ENCODE results near the gene KDM2A. TPM values are rescaled to one million over a fixed set of nuclear protein-coding genes. Genes with fewer than 3 reads are reported as not detected.
A peak's percentile ranks its signal among the peaks of the same experiment; 100 is the strongest.

KDM2A gene
- total RNA-seq, 2 donors from 2014 or later, result 151 to 178 TPM

DNA sequence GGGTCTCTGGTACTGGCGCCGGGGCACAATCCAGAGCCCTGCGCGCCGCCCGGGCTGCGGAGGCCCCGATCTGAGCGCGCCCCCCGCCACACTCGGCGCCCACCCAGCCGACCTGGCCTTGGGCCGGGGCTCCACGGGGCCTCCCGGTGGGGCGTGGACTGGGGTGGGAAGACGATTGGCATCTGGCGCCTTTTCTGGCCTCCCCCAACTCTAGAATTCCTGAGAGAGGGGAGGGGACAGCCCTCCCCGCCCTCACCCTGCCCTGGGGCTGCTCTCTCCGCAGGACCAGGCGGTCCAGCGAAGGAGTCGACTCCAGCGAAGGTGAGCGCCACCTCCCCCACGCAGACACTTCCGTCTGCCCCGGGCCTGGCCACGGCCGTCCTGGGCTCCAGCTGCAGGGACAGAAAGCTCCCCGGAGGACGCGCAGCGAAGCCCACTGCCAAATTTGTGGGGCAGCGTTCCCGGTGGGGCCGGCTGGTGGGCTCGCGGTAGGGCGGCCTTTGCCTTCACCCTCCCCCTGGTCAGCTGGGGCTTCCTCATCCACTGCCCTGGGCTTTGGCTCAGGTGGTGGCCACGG lies 184.9 kb downstream of the KDM2A start:
- H3K9me3 Mint-ChIP-seq, result no peaks in the 10 kb centered on the region
- H3K27ac Mint-ChIP-seq, result no peak overlapping the region
- H3K36me3 Mint-ChIP-seq, result no peaks in the 10 kb centered on the region
- ATAC-seq (peak; percentile 1 to 46), DNase-seq (ENCODE audit: low spot score) (no peak)
- H3K27me3 Mint-ChIP-seq, result no peaks in the 10 kb centered on the region
- peak overlapping the region; percentile 54 for H3K4me3 Mint-ChIP-seq
- H3K4me1 Mint-ChIP-seq (ENCODE audit: low read depth in 2 of 2), result peaks cover 0 to 8% of the 10 kb centered on the region in 2 donors

DNA sequence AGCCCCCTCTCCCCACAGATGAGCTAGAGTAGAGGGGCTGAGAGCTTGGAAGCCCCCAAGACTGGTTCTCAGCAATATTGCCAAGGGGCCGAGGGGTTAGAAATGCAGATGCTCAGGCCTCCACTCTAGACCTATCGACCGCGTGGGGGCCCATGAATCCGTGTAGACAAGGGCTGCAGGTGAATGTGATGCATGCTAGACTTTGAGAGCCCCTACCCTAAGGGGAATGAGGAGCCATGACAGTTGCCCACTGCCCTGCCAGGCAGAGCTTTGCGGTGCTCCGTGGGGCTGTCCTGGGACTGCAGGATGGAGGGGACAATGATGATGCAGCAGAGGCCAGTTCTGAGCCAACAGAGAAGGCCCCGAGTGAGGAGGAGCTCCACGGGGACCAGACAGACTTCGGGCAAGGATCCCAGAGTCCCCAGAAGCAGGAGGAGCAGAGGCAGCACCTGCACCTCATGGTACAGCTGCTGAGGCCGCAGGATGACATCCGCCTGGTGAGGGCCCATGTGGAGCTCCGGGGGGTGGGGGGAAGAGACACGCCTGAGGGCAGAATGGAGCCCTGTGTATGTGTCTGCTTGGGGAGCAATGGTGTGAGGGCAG lies 185.5 kb downstream of the KDM2A start:
- ATAC-seq, result no peak
- no peaks in the 10 kb centered on the region for H3K36me3 Mint-ChIP-seq
- H3K27me3 Mint-ChIP-seq, result no peaks in the 10 kb centered on the region
- no peak for DNase-seq (ENCODE audit: low spot score)
- no peak overlapping the region for H3K4me3 Mint-ChIP-seq
- H3K4me1 Mint-ChIP-seq (ENCODE audit: low read depth in 2 of 2), result peaks cover 0 to 8% of the 10 kb centered on the region in 2 donors
- no peaks in the 10 kb centered on the region for H3K9me3 Mint-ChIP-seq
- H3K27ac Mint-ChIP-seq, result no peak overlapping the region

DNA sequence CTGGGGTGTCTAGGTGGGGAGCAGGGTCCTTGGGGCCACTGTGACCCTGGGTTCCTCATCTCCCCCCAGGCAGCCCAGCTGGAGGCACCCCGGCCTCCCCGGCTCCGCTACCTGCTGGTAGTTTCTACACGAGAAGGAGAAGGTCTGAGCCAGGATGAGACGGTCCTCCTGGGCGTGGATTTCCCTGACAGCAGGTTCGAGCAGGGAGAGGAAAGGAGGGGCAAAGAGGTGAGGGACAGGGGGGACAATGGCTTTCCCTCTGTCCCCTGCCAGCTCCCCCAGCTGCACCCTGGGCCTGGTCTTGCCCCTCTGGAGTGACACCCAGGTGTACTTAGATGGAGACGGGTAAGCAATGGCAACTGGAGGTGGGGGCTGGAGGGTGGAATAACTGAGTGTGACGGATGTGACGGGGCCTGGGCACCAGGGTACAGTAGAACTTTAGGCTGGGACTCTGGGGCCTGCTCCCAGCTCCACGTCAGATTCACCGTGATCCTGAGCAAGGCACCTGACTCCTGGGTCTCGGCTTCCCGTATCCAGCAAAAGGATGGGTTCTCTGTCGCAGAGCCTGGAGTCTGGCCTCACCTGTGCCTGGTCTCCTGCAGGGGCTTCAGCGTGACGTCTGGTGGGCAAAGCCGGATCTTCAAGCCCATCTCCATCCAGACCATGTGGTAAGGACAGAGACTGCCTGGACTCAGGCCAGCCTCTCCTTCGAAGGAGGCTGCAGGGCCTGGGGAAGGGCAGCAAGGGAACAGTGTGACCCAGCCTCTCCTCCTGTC lies 187.9 kb downstream of the KDM2A start:
- no peak for DNase-seq (ENCODE audit: low spot score)
- H3K4me1 Mint-ChIP-seq (ENCODE audit: low read depth in 2 of 2), result peaks cover 0 to 8% of the 10 kb centered on the region in 2 donors
- no peak overlapping the region for H3K4me3 Mint-ChIP-seq
- H3K27ac Mint-ChIP-seq, result no peak overlapping the region
- H3K27me3 Mint-ChIP-seq, result no peaks in the 10 kb centered on the region
- H3K36me3 Mint-ChIP-seq, result no peaks in the 10 kb centered on the region
- no peaks in the 10 kb centered on the region for H3K9me3 Mint-ChIP-seq
- ATAC-seq, result no peak

DNA sequence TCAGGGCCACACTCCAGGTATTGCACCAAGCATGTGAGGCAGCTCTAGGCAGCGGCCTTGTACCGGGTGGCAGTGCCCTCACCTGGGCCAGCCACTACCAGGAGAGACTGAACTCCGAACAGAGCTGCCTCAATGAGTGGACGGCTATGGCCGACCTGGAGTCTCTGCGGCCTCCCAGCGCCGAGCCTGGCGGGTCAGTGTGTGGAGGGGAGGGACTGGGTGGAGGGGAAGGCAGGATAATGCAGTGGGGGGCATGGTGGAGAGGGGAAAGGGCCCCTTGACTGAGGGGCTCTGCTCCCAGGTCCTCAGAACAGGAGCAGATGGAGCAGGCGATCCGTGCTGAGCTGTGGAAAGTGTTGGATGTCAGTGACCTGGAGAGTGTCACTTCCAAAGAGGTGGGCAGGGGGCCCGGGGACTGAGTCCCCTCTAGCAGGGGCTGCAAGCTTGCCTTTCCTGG lies 188.5 kb downstream of the KDM2A start:
- H3K4me3 Mint-ChIP-seq, result no peak overlapping the region
- DNase-seq (ENCODE audit: low spot score) (no peak), ATAC-seq (no peak)
- no peaks in the 10 kb centered on the region for H3K36me3 Mint-ChIP-seq
- no peaks in the 10 kb centered on the region for H3K9me3 Mint-ChIP-seq
- no peaks in the 10 kb centered on the region for H3K27me3 Mint-ChIP-seq
- peaks cover 4 to 11% of the 10 kb centered on the region in 2 donors for H3K4me1 Mint-ChIP-seq (ENCODE audit: low read depth in 2 of 2)
- no peak overlapping the region for H3K27ac Mint-ChIP-seq

Other genes starting within 250 kb of the KDM2A start
- gene PC, start 160.9 kb upstream of the KDM2A start, total RNA-seq, result 1 to 10 TPM; 6.5 to 9.1 TPM
- not detected for gene C11orf86, start 144.0 kb upstream of the KDM2A start, total RNA-seq
- under 1 TPM in 1 of 2 donors, not detected in 1; 0.38 TPM for gene SYT12, start 96.1 kb upstream of the KDM2A start, total RNA-seq
- not detected for gene RHOD, start 62.4 kb upstream of the KDM2A start, total RNA-seq
- gene GRK2, start 147.2 kb downstream of the KDM2A start, total RNA-seq, result 100 to 1,000 TPM; 394 to 432 TPM
- 100 to 1,000 TPM; 182 to 231 TPM for gene ANKRD13D, start 170.0 kb downstream of the KDM2A start, total RNA-seq
- gene SSH3, start 184.3 kb downstream of the KDM2A start, total RNA-seq, result 10 to 100 TPM; 19.2 to 32.3 TPM
- 10 to 100 TPM; 25.7 to 46.4 TPM for gene POLD4, start 234.3 kb downstream of the KDM2A start, total RNA-seq

Data from natural killer cell treated with Interleukin-12 subunit alpha and Interleukin-12 subunit beta and Interleukin-15 and Interleukin-18, amount 100 ng/mL, for 72 hours (primary cell).